OCI-LY1 (cell line): ENCODE data around the gene SELENOT.

Source experiments
- CTCF ChIP-seq: fragments of 200-600 bp; sonication (generic), shearing (Covaris generic); IDR thresholded peaks from 2 replicates; pipeline ENCODE4 v1.5.1; 2017; ENCODE audit warnings: mild to moderate bottlenecking, antibody characterized with exemption, low read length, moderate library complexity, mixed read lengths
- EZH2 ChIP-seq: fragments of 200-600 bp; sonication (generic), shearing (Covaris generic); IDR thresholded peaks from 2 replicates; pipeline ENCODE4 v1.8.0; 2017; ENCODE audit warnings: borderline replicate concordance, mixed run types, mild to moderate bottlenecking, antibody characterized with exemption, low read length, moderate library complexity, mixed read lengths

DNA sequence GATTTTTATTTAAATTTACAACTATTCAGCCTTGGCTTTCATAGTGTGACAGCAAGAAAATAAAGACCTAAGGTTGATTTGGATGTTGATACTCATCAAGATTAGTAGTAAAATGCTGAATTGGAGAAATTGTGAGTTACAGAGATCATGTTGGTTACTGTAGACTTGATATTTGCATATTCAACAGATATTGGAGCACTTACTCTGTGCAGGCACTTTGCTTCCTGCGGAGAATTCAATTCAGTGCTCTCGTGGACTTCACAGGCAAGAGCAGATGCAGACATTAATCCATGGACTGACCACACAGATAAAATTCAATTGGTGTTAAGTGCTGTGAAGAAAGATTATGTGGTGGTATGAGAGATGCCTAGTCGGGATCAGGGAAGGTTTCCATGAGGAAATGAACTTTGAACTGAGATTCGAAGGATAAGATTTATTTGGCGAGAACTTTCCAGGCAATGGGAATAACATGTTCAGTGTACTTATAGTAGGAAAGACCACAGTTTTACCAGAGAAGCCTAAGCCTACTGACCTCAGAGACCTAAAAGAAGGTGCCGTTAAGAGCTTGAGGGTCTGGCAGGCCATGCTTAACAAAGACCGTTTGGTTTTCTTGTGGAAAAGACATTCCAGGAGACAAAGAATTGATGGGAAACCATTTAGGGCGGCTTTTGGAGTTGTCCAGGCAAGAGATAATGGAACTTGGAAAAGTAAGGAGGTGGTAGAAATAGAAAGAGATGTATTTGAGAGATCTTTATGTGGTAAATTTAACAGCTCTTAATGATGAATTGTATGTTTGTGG, 4.3 kb downstream of the SELENOT start:
- TF ChIP-seq CTCF (no peak), EZH2 (no peak)
